Mesangial cell (primary cell): ENCODE results near the gene EFCAB7. TPM values are rescaled to one million over a fixed set of nuclear protein-coding genes. Genes with fewer than 3 reads are reported as not detected.

Experiments
- total RNA-seq: library from RNA; depleted of rRNA; stranded (reverse); fragments of >200 nt; gene quantifications from 2 replicates; pipeline ENCODE4 v1.2.3, GENCODE V29; 2015

The EFCAB7 gene
- total RNA-seq = 2.4 and 2.9 TPM in 2 replicates

GRCh38 chr1:63522891-63523728 is at the start of gene EFCAB7, which contains the start of gene ITGB3BP:
Gene EFCAB7, plus strand, starts transcription at chr1:63523525. Its CDS starts 2,048 bp downstream, at chr1:63525573.
Gene ITGB3BP, minus strand, starts transcription at chr1:63523225. Its CDS starts 92 bp downstream, at chr1:63523133.

GRCh38 chr1:63593303-63593885 is 70.1 kb downstream of the EFCAB7 start, which contains the start of gene PGM1:
Gene PGM1, plus strand, starts transcription at chr1:63593411. Its CDS starts 78 bp downstream, at chr1:63593489.

Other genes starting within 250 kb of the EFCAB7 start
- not detected in 2 replicates for gene FOXD3, start 201.0 kb upstream of the EFCAB7 start, total RNA-seq
- gene ALG6, start 155.9 kb upstream of the EFCAB7 start, total RNA-seq = 8.5 and 9.5 TPM in 2 replicates
- 7.0 and 21.7 TPM in 2 replicates for gene ITGB3BP, start 300 bp upstream of the EFCAB7 start, total RNA-seq
- gene PGM1, start 69.9 kb downstream of the EFCAB7 start, total RNA-seq = 40.1 and 61.2 TPM in 2 replicates